ENCODE data around the gene ALDH8A1.

DNA sequence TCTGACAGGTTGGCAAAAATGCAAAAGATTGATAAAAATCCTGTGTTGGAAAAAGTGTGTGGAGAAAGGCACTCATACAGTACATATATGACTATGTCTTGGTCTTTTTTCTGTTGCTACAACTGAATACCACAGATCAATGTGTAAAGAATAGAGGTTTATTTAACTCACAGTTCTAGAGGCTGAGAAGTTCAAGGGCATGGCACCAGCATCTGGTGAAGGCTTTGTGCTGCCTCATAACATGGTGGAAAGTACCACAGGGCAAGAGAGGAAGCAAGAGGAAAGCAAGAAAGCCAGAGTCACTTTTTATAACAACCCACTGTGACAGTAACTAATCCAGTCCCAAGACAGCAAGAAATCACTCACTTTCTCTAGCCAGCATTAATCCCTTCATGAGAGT lies 57.5 kb downstream of the ALDH8A1 start:
- TF ChIP-seq, protein P1, sequence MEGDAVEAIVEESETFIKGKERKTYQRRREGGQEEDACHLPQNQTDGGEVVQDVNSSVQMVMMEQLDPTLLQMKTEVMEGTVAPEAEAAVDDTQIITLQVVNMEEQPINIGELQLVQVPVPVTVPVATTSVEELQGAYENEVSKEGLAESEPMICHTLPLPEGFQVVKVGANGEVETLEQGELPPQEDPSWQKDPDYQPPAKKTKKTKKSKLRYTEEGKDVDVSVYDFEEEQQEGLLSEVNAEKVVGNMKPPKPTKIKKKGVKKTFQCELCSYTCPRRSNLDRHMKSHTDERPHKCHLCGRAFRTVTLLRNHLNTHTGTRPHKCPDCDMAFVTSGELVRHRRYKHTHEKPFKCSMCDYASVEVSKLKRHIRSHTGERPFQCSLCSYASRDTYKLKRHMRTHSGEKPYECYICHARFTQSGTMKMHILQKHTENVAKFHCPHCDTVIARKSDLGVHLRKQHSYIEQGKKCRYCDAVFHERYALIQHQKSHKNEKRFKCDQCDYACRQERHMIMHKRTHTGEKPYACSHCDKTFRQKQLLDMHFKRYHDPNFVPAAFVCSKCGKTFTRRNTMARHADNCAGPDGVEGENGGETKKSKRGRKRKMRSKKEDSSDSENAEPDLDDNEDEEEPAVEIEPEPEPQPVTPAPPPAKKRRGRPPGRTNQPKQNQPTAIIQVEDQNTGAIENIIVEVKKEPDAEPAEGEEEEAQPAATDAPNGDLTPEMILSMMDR (IDR thresholded peaks at IDR 0.05): no peak
- no peak for TF ChIP-seq POLR2AphosphoS5 (IDR thresholded peaks at IDR 0.05)
- no peak for TF ChIP-seq POLR2A (IDR thresholded peaks at IDR 0.05)
- TF ChIP-seq EP300 (IDR thresholded peaks at IDR 0.05): no peak
